GM18873 (cell line): ENCODE results near the gene CYP27A1.
"Not testable (repeated sequence)": the region's sequence is repeated elsewhere in the genome, so short reads cannot be mapped to it uniquely, and the experiment has no call there.

Experiments
- ATAC-seq: cut with Tn5 transposase; IDR thresholded peaks from one replicate; pipeline ENCODE4 v1.9.1; 2021; ENCODE audit warnings: mild to moderate bottlenecking, moderate library complexity, moderate number of reproducible peaks; ENCODE audit not compliant: unreplicated experiment, low FRiP score

CYP27A1 gene

GRCh38 chr2:218829868-218830451 lies 48.0 kb downstream of the CYP27A1 start:
- ATAC-seq, result no peak

GRCh38 chr2:218830526-218831306 lies 48.8 kb downstream of the CYP27A1 start:
- ATAC-seq, result no peak

- ATAC-seq, result no peak
Observed at GRCh38 chr2:218831378-218831990, 49.5 kb downstream of the CYP27A1 start, which contains the start of gene PRKAG3. TSS of gene PRKAG3 (minus strand) at chr2:218831803.

DNA sequence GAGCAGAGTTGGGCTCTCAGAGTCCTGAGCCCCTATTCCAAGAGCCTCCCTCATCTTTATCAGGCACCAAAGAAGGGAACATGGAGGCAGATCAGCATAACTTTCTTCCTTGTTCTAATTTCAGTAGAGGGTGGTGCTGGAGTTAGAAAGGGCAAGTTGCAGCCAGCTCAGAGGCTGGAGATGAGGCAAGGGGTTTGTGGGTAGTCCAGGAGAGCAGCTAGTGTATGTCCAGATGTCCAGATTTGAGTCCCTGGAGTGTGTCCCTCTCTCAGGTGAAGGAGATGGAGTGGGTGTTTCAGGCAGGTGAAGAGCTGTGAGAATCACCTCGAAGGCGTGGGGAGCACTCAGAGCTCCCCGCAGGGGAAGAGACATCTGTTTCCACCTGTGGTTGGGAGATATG lies 50.1 kb downstream of the CYP27A1 start:
- no peak for ATAC-seq

DNA sequence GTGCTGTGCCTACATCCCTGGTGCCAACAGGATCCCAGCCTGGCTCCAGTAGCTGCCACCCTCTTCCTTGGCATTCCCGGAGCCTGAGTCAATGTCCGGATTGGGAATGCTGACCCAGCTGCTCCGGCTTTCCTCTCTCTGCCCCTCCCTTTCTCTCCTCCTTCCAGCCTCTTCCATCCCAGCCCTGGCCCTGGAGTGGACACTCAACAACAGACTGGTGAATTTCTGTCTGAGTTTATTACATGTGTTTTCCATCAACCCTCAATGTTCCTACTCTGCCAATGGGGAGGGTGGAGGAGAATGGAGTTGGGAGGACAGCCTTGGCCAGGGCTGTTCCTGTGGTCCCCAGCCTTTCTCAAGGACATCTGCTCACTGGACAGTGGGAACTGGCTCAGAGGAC lies 50.6 kb downstream of the CYP27A1 start:
- ATAC-seq, result no peak

GRCh38 chr2:218833023-218833609 lies 51.2 kb downstream of the CYP27A1 start:
- no peak for ATAC-seq

GRCh38 chr2:218834685-218835084 lies 52.7 kb downstream of the CYP27A1 start:
- no peak for ATAC-seq

GRCh38 chr2:218837495-218837894 lies 55.5 kb downstream of the CYP27A1 start:
- ATAC-seq, result no peak

- no peak for ATAC-seq
Observed at GRCh38 chr2:218839430-218839829, 57.5 kb downstream of the CYP27A1 start.

DNA sequence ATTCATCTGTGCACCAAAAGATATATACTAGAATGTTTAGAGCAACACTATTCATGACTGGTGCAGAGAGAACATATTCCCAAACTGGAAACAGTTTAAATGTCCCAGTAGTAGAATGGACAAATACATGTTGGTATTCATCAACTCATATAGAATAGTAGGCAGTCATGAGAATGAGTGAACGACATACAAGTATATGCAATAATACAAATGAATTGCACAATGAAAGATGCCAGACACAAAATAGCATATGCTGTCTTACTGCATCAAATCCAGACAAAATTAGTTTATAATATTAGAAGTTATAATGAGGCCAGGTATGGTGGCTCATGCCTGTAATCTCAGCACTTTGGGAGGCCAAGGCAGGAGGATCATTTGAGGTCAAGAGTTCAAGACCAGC lies 57.9 kb downstream of the CYP27A1 start:
- ATAC-seq, result no peak

GRCh38 chr2:218844334-218844733 lies 62.4 kb downstream of the CYP27A1 start:
- ATAC-seq, result not testable (repeated sequence)

- not testable (repeated sequence) for ATAC-seq
Observed at GRCh38 chr2:218846963-218847362, 65.0 kb downstream of the CYP27A1 start.

DNA sequence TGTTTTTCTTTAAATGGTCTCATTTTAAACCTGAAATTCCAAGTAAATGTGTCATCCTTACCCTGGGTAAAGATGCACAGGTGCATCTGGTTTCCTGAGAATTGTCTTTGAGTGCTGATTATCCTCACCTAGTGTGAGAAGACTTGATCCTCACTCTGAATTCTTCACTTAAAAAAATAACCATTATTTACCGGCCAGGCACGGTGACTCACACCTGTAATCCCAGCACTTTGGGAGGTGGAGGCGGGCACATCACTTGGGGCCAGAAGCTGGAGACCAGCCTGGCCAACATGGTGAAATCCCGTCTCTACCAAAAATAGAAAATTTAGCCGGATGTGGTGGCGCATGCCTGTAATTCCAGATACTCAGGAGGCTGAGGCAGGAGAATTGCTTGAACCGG lies 67.8 kb downstream of the CYP27A1 start:
- no peak for ATAC-seq

DNA sequence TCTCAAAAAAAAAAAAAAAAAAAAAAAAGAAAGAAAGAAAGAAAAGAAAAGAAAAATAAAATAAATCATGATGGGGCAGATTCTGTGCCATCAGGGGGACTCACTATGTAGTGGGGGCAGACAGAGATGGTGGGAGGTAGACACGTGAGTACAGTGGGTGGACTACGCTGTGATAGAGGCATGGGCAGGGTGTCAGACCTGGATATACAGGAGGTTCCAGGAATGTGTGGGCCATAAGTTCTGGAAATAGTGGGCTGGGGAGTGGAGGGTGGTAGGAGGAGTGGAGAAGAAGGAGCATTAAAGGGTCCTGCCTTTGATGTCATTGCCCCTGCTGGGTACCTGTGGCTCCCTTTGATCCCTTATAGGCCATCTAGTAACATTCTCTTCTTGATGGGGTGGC lies 68.8 kb downstream of the CYP27A1 start:
- no peak for ATAC-seq

- ATAC-seq, result no peak
Observed at GRCh38 chr2:218851286-218851685, 69.3 kb downstream of the CYP27A1 start.

DNA sequence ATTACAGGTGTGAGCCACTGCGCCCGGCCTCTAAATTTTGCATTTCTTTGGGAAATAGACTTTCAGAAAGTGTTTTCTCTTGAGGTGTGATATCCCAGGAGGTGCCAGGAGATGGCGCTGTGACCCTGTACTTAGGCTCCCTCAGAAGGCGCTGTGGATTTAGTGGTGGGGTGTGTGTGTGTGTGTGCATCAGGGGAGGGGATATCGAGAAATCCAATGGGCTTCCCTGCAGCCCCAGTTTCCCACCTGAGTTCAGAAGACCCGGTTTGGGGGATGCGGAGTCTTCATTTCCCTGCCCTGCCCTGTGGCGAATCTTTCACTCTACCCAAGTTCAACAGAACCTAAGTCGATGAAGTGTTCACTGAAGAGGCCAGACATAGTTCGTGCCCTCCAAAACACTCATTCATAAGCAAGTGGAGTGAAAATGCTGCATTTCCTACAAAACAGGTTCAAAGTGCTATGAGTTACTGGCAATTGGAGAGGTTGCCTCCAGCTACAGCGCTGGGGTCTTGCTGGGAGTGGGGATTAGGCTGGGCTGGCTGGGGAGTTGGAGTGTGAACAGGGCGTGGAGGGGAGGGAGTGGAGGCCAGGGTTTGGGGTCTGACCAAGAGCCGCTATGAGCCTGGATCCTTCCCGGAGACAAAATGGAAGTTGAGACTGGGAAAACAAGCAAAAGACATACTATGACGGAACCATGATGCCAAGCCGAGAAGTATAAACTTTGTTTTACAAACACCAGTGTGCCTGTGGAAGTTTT lies 71.1 kb downstream of the CYP27A1 start:
- ATAC-seq, result no peak

DNA sequence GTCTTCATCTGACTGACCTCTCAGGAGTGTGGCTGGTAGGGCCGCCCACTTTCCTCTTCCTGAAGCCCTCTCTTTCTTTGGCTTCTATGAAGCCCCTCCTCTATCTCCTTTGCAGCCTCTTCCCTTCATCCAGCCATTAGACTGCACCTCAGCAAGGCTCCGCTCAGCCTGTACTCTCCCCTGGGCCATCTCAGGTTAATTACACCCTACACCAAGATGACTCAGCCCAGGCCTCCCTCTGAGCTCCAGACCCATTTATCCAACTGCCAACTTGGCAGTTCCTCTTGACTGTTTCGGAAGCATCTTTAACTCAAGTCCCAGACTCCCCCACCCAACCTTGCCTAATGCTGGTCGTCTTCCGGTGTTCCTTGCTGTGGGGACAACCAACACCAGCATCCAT lies 71.8 kb downstream of the CYP27A1 start:
- ATAC-seq, result no peak

DNA sequence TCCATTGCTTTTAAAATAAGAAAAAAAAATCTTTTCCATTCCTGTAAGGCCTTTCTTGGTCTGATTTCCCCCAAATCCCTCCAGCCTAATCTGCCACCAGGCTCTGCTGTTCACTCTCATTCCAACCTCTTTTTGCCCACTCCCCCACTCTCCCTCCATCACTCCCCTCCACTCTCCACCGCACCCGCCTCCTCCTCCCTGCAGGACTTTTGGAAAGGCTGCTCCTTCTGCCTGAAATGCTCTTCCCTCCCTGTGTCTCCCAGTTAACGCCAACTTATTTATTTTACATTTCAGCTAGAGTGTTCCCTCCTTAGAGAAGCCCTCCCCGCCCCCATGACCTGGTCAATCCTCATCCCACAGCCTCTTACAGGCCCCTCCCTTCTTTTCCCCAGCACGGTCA lies 72.9 kb downstream of the CYP27A1 start:
- no peak for ATAC-seq

- ATAC-seq, result no peak
Observed at GRCh38 chr2:218855305-218856166, 73.6 kb downstream of the CYP27A1 start.
